GM10248 (cell line): ENCODE results near the gene AP2S1.
"Not testable (repeated sequence)": the region's sequence is repeated elsewhere in the genome, so short reads cannot be mapped to it uniquely, and the experiment has no call there.

ENCODE experiments used
- CTCF ChIA-PET: fragments of 300-600 bp; sonication (Branson Sonifier 250); formaldehyde crosslinking; extraction: SDS; loops from one replicate; lab custom pipeline; 2021; ENCODE audit warnings: antibody characterized with exemption; lab: Yijun Ruan, JAX
- POLR2A ChIA-PET: fragments of 350-650 bp; sonication (Branson Sonifier 250); formaldehyde crosslinking; extraction: SDS; loops from one replicate; lab custom pipeline; 2020; ENCODE audit warnings: antibody characterized with exemption; lab: Yijun Ruan, JAX
- DNase-seq: peaks from one replicate; pipeline ENCODE4 v3.0.0; 2012; ENCODE audit errors: extremely low spot score
- CTCF ChIP-seq: IDR thresholded peaks from 2 replicates; pipeline ENCODE4 v1.5.1; 2012; ENCODE audit warnings: mild to moderate bottlenecking, low read depth; ENCODE audit errors: extremely low read depth, missing control alignments, control extremely low read depth

Gene AP2S1

GRCh38 chr19:46824890-46825730 lies 25.5 kb downstream of the AP2S1 start:
- peak; percentile 53 for DNase-seq
- TF ChIP-seq CTCF = peak; percentile 10
- CTCF ChIA-PET = interaction anchor here (0.9 to 8.4 kb wide), 9 partner anchors 14 to 167 kb away, joined by 3 to 63 read pairs (median 4); no protein-coding TSS in a partner anchor
- POLR2A ChIA-PET = interaction anchor here (0.6 to 1.8 kb wide), 2 partner anchors 39 to 1539 kb away, joined by 8 to 9 read pairs; partner anchors contain the start of genes SYNGR4 and TMEM143

- ChIA-PET CTCF (interaction anchor here (1.3 to 8.4 kb wide), 5 partner anchors 16 to 65 kb away, joined by 3 to 63 read pairs (median 4); no protein-coding TSS in a partner anchor), POLR2A (interaction anchor here (0.7 kb wide), 2 partner anchors 14 to 290 kb away, joined by 3 to 8 read pairs; partner anchors contain the start of gene ZC3H4)
- DNase-seq = no peak
- TF ChIP-seq CTCF = no peak
Observed at GRCh38 chr19:46823049-46823448, 27.6 kb downstream of the AP2S1 start.

GRCh38 chr19:46822410-46822787 lies 28.2 kb downstream of the AP2S1 start:
- POLR2A ChIA-PET = interaction anchor here (0.7 to 3.1 kb wide), 3 partner anchors 35 to 291 kb away, joined by 3 to 22 read pairs (median 8); partner anchors contain the start of genes SLC1A5 and ZC3H4
- DNase-seq = not testable (repeated sequence)
- CTCF ChIA-PET = interaction anchor here (1.3 to 8.4 kb wide), 7 partner anchors 11 to 69 kb away, joined by 3 to 63 read pairs (median 6); no protein-coding TSS in a partner anchor

- peak; percentile 52 for DNase-seq
- CTCF ChIA-PET = interaction anchor here (0.7 to 8.4 kb wide), 9 partner anchors 10 to 117 kb away, joined by 3 to 63 read pairs (median 4); no protein-coding TSS in a partner anchor
- POLR2A ChIA-PET = interaction anchor here (1.1 to 3.1 kb wide), 2 partner anchors 34 to 37 kb away, joined by 3 to 22 read pairs; partner anchors contain the start of gene SLC1A5
- no peak for TF ChIP-seq CTCF
Observed at GRCh38 chr19:46821512-46822409, 28.9 kb downstream of the AP2S1 start.

GRCh38 chr19:46818812-46819211 lies 31.8 kb downstream of the AP2S1 start:
- ChIA-PET POLR2A (no interaction called here), CTCF (interaction anchor here (1.1 kb wide), 1 partner anchor 32 kb away, joined by 3 read pairs; the partner anchor contains the start of gene AP2S1)
- no peak for DNase-seq
- no peak for TF ChIP-seq CTCF

GRCh38 chr19:46815833-46816627 lies 34.6 kb downstream of the AP2S1 start:
- CTCF ChIA-PET = interaction anchor here (0.7 to 2.2 kb wide), 2 partner anchors 24 to 62 kb away, joined by 4 to 10 read pairs; no protein-coding TSS in a partner anchor
- no peak for TF ChIP-seq CTCF
- POLR2A ChIA-PET = no interaction called here
- DNase-seq = no peak
